CD4-positive, alpha-beta T cell treated with Interleukin-17A for 4 hours (primary cell): ENCODE results near the gene MTMR6.
"Not testable (repeated sequence)": the region's sequence is repeated elsewhere in the genome, so short reads cannot be mapped to it uniquely, and the experiment has no call there.

Experiments used
- DNase-seq: peaks from one replicate; pipeline ENCODE4 v3.0.0-alpha.2; 2020; ENCODE audit warnings: mixed read lengths

MTMR6 gene

DNA sequence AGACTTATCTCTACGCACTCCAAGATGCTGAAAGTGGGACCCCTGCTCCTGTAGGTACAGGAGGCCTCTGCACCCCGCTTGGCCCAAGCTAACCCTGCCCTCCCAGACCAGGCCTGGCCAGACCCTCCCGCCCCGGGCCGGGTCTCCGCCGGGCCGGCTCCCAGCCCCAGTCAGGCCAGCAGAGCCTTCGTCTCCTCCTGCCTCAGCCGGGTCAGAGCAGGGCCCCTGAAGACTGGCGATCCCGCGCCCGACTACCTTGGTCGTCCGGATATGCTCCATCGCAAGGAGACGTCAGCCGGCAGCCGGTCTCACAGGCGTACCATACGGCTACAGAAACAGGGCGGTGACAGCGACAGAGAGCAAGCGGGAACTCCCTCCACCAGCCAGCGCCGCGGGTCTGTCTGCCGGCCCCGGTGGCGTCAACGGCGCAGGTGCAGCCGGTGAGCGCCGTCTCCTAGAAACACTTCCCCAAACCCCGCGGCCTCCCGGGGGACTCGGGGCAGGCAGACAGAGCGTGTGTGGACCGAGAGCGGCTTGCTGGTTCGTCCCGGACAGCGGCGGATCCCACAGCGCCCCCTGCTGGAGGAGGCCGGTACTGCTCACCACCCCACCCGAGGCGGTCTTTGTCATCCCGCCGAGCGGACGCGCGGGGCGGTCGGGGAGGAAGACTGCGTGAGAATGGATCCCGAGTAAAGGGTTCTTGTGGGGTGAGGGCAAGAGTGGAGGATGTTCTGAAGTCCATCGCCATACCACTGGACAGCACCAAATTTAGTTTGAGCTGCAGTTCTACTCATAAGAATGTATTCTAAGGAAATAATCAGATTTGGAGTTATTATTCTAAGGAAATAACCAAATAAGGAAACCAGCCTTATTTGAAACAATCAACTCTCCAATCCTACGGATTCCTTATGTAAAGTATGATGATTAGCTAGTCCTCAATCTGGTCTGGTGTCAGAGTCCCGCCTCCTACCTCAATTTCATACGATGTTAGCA is at the start of gene MTMR6:
MTMR6 (minus strand) TSS at position 520 of the 993 bp plus-strand sequence; CDS start at position 279, 241 bp downstream.
- peak; percentile 94 for DNase-seq

GRCh38 chr13:25335856-25336255 is 48.6 kb upstream of the MTMR6 start:
- no peak for DNase-seq

- DNase-seq, result no peak
These were observed 43.3 kb upstream of the MTMR6 start for GRCh38 chr13:25330541-25330940.

DNA sequence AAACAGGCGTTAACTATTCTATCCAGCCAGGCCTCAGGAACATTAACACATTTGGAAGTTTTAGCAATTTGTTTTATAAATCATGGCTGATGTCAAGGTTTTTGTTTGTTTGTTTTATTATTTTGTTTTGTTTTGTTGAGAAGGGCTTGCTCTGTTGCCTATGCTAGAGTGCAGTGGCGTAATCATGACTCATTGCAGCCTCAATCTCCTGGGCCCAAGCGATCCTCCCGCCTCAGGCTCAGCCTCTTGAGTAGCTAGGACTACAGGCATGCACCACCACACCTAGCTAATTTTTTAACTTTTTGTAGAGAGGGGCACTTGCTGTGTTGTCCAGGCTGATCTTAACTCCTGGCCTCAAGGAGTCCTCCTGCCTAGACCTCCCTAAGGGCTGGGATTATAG is 42.4 kb upstream of the MTMR6 start:
- DNase-seq, result no peak

DNA sequence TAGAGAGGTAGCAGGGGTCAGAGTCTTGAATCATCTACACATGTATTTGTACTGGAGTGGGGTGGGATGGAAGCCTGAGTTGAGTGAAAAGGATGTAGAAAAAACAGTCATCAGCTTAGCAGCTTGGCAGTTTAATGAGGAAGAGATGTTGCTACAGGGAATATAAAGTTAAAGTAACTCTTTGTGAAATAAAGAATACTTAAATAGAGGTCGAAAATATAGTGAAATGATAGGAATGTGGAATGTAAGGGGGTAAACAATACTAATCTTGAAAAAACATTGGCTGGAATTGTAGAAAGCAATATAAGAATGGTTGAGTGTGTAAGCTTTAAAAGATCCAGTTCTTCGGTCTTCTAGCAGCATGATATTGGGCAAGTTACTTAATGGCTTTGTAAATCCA is 36.8 kb upstream of the MTMR6 start:
- DNase-seq, result no peak

DNA sequence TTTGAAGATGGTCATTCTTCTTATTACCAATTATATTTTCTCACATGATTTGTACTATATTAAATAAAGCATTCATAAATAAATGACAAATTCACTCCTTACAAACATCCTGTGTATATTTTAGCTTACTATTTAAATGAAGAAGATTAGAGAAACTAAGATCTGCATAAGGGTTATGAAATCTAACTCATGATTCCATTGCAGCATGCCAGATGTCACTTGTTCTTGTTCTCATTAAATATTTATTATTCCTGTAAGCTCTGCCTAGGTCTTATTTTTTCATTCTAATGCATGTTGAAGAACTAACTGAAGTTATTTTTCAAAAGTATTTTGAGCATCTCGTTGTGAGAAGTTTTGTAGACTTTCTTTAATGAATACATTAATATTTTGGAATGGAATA is 32.5 kb upstream of the MTMR6 start:
- no peak for DNase-seq

DNA sequence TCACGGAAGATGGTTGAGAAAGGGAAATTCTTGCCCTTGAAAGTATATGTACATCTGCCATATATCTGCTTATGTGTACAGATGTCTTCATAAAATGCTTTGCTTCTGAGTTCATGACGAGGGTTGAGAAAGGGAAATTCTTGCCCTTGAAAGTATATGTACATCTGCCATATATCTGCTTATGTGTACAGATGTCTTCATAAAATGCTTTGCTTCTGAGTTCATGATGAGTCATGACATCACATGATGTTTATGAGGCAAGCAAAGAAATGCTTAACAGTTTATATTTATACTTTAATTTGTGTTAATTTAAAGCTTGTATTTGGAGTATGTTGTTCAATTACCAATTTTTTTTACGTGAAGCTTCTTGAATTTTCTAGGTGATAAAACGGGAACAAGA is 31.7 kb upstream of the MTMR6 start:
- DNase-seq, result not testable (repeated sequence)

- DNase-seq, result no peak
These were observed 23.6 kb upstream of the MTMR6 start for GRCh38 chr13:25310891-25311290.

DNA sequence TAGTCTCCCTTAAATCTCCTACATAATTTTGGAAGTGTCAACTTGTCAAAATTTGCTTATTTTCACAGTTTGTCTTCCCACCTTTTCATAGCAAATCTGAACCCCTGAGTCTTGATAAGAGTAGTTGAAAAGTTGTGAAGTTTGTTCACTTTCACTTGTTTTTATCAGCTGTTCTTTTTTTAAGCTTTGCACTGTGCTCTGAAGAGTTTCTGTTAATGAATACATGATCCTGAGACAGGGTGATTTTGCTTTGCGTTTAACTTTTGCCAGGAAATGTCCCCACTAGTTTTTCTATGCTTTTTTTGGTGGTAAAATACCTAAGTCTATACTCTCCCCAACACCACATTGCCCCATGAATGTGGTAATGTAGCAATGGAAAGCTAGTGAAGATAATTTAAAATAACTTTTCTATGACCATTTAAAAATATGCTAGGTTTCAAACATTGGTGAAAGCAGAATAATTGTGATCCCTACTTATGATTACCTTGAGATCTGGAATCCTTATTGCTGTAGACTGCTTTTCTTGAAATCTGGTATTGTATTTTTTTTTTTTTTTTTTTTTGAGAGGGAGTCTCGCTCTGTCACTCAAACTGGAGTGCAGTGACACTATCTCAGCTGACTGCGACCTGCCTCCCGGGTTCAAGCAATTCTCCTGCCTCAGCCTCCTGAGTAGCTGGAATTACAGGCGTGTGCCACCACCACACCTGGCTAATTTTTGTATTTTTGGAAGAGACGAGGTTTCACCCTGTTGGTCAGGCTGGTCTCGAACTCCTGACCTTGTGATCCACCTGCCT is 19.6 kb upstream of the MTMR6 start:
- no peak for DNase-seq

- no peak for DNase-seq
These were observed 14.8 kb upstream of the MTMR6 start for GRCh38 chr13:25302121-25302520.

DNA sequence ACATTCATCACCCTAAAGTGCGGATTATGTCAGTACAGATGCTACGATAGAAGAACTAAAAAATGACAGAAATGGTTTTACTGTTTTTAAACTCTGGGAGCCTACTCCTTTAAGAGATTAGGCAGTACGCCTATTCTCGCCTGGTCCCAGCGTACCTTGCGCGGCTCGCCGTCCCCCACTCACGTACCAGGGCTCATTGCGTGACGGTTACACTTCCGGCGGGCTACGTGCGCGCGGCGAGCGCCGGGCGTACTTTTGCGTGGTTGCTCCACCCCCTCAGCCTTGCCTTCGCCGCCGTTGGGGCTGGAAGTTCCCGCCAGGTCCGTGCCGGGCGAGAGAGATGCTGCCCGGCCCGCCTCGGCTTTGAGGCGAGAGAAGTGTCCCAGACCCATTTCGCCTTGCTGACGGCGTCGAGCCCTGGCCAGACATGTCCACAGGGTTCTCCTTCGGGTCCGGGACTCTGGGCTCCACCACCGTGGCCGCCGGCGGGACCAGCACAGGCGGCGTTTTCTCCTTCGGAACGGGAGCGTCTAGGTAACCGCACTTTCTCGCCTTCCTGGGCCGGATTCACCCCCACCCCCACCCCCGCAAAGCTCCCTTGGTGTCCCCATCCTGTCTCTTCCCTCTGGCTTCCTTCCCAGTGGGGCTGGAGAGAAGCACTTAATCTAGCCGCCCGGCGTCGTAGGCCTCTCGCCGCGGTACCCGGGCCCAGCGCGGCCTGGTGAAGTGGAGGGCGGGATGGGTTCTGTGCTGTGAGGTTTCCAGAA is 14.2 kb upstream of the MTMR6 start, which contains the start of gene NUP58:
NUP58 (plus strand) TSS at position 279 of the 767 bp plus-strand sequence; CDS start at position 428, 149 bp downstream.
- peak; percentile 94 for DNase-seq

DNA sequence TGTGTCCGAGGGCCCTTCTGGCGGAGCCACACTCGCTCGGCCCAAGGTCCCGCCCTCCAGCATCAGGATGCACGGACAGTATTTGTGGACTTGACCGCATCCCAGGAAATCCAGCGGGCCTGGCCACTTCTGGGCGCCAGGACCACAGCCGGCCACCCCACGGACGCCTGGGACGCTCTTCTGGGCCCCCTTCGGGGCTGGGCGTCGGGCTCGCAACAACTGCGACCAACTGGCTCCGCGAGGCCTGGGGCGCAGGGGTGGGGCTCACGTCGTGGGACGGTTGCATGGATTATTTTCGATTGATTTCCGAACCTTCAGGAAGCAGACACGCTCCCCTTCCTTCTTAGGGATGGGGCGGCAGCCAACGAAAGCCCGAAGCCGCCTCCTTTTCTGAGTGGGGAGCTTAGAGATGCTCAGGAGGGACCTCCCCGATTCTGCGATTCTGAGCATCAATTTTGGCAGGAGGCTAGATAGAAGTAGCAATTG is 13.6 kb upstream of the MTMR6 start:
- DNase-seq, result peak; percentile 9

DNA sequence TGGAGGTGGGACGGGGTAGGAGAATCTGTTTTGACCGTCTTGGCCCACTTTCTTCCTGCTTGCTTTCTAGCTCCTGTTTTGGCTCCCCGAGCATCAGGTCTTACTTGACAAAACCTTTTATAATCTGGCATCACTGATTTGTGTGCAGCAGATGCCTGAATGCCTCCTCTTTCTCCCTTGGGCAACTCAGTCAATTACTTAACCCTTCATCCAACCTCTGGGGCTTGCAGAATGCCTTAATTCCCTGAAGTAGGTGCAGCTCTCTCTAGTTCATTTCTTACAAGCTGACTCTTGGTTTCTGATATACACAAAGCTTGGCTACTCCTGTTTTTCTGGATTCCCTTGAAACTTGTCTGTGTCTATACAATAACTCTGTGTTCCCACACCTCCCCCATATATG is 8.4 kb upstream of the MTMR6 start:
- no peak for DNase-seq

DNA sequence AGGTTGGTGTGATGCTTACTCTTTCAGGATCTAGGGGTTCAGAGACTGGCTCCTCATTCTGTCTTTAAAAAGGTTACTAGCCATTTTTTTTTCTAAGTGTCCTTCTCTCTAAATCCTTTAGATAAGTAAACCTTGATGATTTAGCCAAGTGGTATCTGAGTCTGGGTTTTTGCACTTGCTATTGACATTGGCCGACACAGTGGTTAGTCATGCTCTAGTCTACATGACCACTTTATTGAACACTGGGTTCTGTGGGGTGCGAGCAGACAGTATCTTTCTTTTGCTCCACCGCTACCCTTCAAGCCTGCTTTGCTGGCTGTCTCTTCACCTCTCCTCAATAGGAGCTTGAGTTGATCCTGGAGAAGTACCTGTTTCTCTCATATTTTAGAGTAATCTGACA is 7.9 kb upstream of the MTMR6 start:
- DNase-seq, result no peak

GRCh38 chr13:25292301-25292700 is 5.0 kb upstream of the MTMR6 start:
- DNase-seq, result peak; percentile 27

- no peak for DNase-seq
These were observed 4.4 kb upstream of the MTMR6 start for GRCh38 chr13:25291691-25292090.

GRCh38 chr13:25288966-25289365 is 1.7 kb upstream of the MTMR6 start:
- DNase-seq, result no peak

GRCh38 chr13:25286308-25286968 is 850 bp downstream of the MTMR6 start:
- peak; percentile 47 for DNase-seq

DNA sequence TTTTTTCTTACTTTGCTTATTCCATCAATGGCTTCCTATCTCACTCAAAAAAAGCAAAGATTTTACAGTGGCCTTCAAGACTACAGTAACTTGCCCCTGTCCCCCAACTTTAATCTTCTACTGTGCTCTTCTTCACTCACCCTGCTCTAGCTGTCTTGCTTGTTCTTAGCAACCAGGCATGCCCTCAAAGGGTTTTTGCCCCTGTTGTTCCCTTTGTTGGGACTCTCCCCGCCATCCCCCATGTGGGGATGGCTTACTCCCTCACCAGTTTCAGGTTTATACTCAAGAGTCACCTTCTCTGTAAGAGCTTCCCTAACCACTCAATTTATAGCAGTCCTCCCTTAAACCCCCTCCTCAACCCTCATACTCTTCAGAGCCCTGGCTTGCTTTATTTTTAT is 5.4 kb downstream of the MTMR6 start:
- DNase-seq, result no peak

DNA sequence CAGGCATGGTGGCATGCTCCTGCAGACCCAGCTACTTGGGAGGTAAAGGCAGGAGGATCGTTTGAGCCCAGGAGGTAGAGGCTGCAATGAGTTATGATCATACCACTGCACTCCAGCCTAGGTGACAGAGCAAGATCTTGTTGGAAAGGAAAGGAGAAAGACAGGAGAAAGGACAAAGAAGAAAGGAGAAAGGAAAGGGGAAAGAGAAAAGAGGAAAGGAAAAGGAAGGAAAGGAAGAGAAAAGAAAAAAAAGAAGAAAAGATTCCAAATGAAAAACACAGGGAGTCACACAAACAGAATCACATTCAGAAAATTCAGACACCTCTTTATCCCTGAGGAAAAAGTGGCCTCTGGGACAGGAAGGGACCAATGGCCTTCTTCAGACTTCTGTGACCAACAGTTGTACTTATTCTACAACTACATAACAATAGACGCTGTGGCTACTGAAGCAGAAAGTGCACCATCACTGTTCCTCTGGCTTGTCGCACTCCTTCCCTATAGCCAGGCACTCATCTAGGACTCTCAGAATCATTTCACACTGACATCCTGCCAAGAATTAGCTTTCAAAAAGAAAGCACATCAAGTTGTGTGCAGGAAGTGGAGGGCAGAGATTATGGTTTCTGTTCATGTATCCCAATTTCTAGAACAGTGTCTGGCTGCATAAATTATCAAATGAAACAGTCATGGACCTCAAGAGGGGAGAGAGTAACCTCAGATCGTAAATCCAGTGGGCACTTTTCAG is 5.9 kb downstream of the MTMR6 start:
- no peak for DNase-seq

- no peak for DNase-seq
These were observed 6.9 kb downstream of the MTMR6 start for GRCh38 chr13:25280396-25280795.
